ENCODE measurements around the gene ARID3B. TPM values are rescaled to one million over a fixed set of nuclear protein-coding genes. Genes with fewer than 3 reads are reported as not detected.

ARID3B gene
- polyA plus RNA-seq, 1 of the 3 experiments (the other 2 are of a cell fraction): 3.0 TPM

- H3K4me3 ChIP-seq (ENCODE audit: low read depth in 2 of 2, low read length in 1 of 2): no peak overlapping the region
- no peaks in the 10 kb centered on the region for H3F3A ChIP-seq (replicated peaks; ENCODE audit: insufficient read depth)
- 99% methylated on average over 7 of the region's 7 CpGs for WGBS (ENCODE audit: low lambda C conversion rate)
- H3K79me2 ChIP-seq (ENCODE audit: insufficient read depth): no peaks in the 10 kb centered on the region
- H3K9ac ChIP-seq: no peak overlapping the region
- no peak for DNase-seq
- no peak overlapping the region for H2AFZ ChIP-seq (ENCODE audit: low read depth)
- no peak overlapping the region for H3K4me2 ChIP-seq
- H4K20me1 ChIP-seq (ENCODE audit: insufficient read depth): no peaks in the 10 kb centered on the region
- no peaks in the 10 kb centered on the region for H3K27me3 ChIP-seq (ENCODE audit: insufficient read depth)
- H3K27ac ChIP-seq (ENCODE audit: low read depth in 2 of 2, low read length in 1 of 2): no peak overlapping the region
- peaks cover 0 to 3% of the 10 kb centered on the region in 2 experiments for H3K36me3 ChIP-seq (replicated peaks in 1 of 2; ENCODE audit: control insufficient read depth in 1 of 2, insufficient read depth in 2 of 2, low read length in 1 of 2)
- no peaks in the 10 kb centered on the region for H3K9me2 ChIP-seq
- TF ChIP-seq, protein P1, sequence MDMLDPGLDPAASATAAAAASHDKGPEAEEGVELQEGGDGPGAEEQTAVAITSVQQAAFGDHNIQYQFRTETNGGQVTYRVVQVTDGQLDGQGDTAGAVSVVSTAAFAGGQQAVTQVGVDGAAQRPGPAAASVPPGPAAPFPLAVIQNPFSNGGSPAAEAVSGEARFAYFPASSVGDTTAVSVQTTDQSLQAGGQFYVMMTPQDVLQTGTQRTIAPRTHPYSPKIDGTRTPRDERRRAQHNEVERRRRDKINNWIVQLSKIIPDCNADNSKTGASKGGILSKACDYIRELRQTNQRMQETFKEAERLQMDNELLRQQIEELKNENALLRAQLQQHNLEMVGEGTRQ (IDR thresholded peaks at IDR 0.05; ENCODE audit: borderline replicate concordance, low read depth, low read length): no peak
- TF ChIP-seq TAF1 (IDR thresholded peaks at IDR 0.05; ENCODE audit: borderline replicate concordance, low read depth, low read length) (no peak), EP300 (IDR thresholded peaks at IDR 0.05; ENCODE audit: borderline replicate concordance in 1 of 2, low read depth in 1 of 2, low read length in 1 of 2) (no peak), FOXJ3 (CRISPR knock-in tag; IDR thresholded peaks at IDR 0.05) (no peak), POLR2AphosphoS5 (IDR thresholded peaks at IDR 0.05; ENCODE audit: low read depth, low read length) (no peak), TCF12 (IDR thresholded peaks at IDR 0.05) (no peak), CTCF (IDR thresholded peaks at IDR 0.05) (no peak), MAX (IDR thresholded peaks at IDR 0.05; ENCODE audit: low read depth) (no peak), MXI1 (IDR thresholded peaks at IDR 0.05; ENCODE audit: low read depth, low read length) (no peak), RCOR1 (IDR thresholded peaks at IDR 0.05; ENCODE audit: low read length) (no peak), NRF1 (IDR thresholded peaks at IDR 0.05; ENCODE audit: low read depth, low read length) (no peak), CHD2 (IDR thresholded peaks at IDR 0.05; ENCODE audit: low read length, partially characterized antibody) (no peak), MEF2A (IDR thresholded peaks at IDR 0.05; ENCODE audit: borderline replicate concordance, low read depth) (no peak), RFX5 (IDR thresholded peaks at IDR 0.05; ENCODE audit: low read length) (no peak), YY1 (IDR thresholded peaks at IDR 0.05; ENCODE audit: low read depth) (no peak), JUND (IDR thresholded peaks at IDR 0.05) (no peak)
- CTCF ChIA-PET: interaction anchor here (0.6 to 2.3 kb wide), 5 partner anchors 9 to 620 kb away, joined by 3 to 7 read pairs (median 3); no protein-coding TSS in a partner anchor
- H3K4me1 ChIP-seq (ENCODE audit: control insufficient read depth in 1 of 2, insufficient read depth in 2 of 2, low read depth in 1 of 2, low read length in 1 of 2): peaks cover 0 to 21% of the 10 kb centered on the region in 2 experiments; a peak in 2 of 4 replicates
- POLR2A ChIA-PET: no interaction called here
- H3K9me3 ChIP-seq: no peaks in the 10 kb centered on the region
These were observed 39.7 kb downstream of the ARID3B start for GRCh38 chr15:74580538-74581350.

Measured in SK-N-SH (cell line).